Heart right ventricle (tissue), 16 donors: ENCODE data around the gene HORMAD1. TPM values are rescaled to one million over a fixed set of nuclear protein-coding genes. Genes with fewer than 3 reads are reported as not detected.
"Not testable (repeated sequence)": the region's sequence is repeated elsewhere in the genome, so short reads cannot be mapped to it uniquely, and the experiment has no call there.

ENCODE experiments used
- ATAC-seq, 8 donors: fragments of 200-7000 bp; cut with Tn5 transposase; one replicate each; pipeline ENCODE4 v1.9.1; 2020; ENCODE audit warnings: mild to moderate bottlenecking in 8 of 8, moderate library complexity in 8 of 8, moderate number of reproducible peaks in 1 of 8
- DNase-seq, 2 donors: peaks; one replicate each; pipeline ENCODE4 v3.0.0-alpha.2; 2020
- H3K27ac ChIP-seq, 10 donors: fragments of 200-600 bp; sonication (generic) in 2 of 10; one replicate each; pipeline versions ENCODE4 v1.5.0 to v1.8.0; 2020 to 2022; ENCODE audit warnings: mild to moderate bottlenecking in 3 of 10
- H3K27me3 ChIP-seq, 7 donors: fragments of 200-600 bp; one replicate each; pipeline ENCODE4 v1.8.0; 2021 to 2022; ENCODE audit warnings: mild to moderate bottlenecking in 2 of 7
- H3K36me3 ChIP-seq, 9 donors: fragments of 200-600 bp; sonication (generic) in 1 of 9; one replicate each; pipeline versions ENCODE4 v1.5.0 to v1.8.0; 2020 to 2022; ENCODE audit warnings: mild to moderate bottlenecking in 2 of 9
- H3K4me1 ChIP-seq, 9 donors: fragments of 200-600 bp; sonication (generic) in 1 of 9; one replicate each; pipeline versions ENCODE4 v1.5.0 to v1.8.0; 2020 to 2022; ENCODE audit warnings: mild to moderate bottlenecking in 4 of 9
- H3K4me3 ChIP-seq, 10 donors: fragments of 200-600 bp; sonication (generic) in 2 of 10; one replicate each; pipeline versions ENCODE4 v1.5.0 to v1.8.0; 2020 to 2022; ENCODE audit warnings: mild to moderate bottlenecking in 7 of 10, moderate library complexity in 2 of 10
- H3K9me3 ChIP-seq, 11 donors: fragments of 200-600 bp in 10 of 11; sonication (generic) in 2 of 11; one replicate each; pipeline versions ENCODE4 v1.5.0 to v1.8.0; 2013 to 2022; ENCODE audit warnings: mild to moderate bottlenecking in 2 of 11, control low read depth in 1 of 11, moderate library complexity in 1 of 11
- WGBS, 2 donors: extraction: QIAGEN DNeasy Blood & Tissue Kit; methylation state at CpG; one replicate each; pipeline ENCODE4 v1.1.7; 2013; ENCODE audit warnings: inconsistent platforms in 1 of 2; 5-methylcytosine and 5-hydroxymethylcytosine counted together
- intact Hi-C, 10 donors: fragments of 100-400 bp; cut with DNase I; formaldehyde crosslinking; loops; one replicate each; pipeline versions ENCODE4 v1.11.1 to v1.14.2; 2022
- polyA plus RNA-seq, 2 donors: library from polyadenylated mRNA; stranded (reverse); fragments of 200-250 nt; gene quantifications; one replicate each; pipeline ENCODE4 v1.2.3, GENCODE V29; 2013
- total RNA-seq, 10 donors: library from RNA; stranded (reverse); fragmentation: NEBNext Ultra II Directional in 3 of 10; extraction: Animal tissue kit (Norgen Biotek cat#: 25700) in 3 of 10; gene quantifications; one replicate each; pipeline versions ENCODE4 v1.2.1 to v1.2.4, GENCODE V29; 2021 to 2023
- TF ChIP-seq, protein P1 (sequence below), 9 donors: fragments of 200-600 bp; sonication (generic) in 2 of 9; IDR thresholded peaks; one replicate each; pipeline versions ENCODE4 v1.5.0 to v1.8.0; 2021 to 2022; ENCODE audit warnings: antibody characterized with exemption in 9 of 9, mild to moderate bottlenecking in 5 of 9, moderate library complexity in 1 of 9
- donor health status: Arrhythmogenic right ventricular cardiomyopathy.
- donor health status: ischemic (EF 13 %, LVEDD 7.1; RV severe dilation, severe dysfunction).
- donor health status: healthy with polysubstance abuse.
- donor health status: DM: no; HTN: yes; CAD: no.
- donor health status: DM: no; HTN: no; CAD: no.
- donor health status: ischemic (EF 25% LVEDD 6.9; RV normal size, moderate dysfunction).
- donor health status: ischemic (EF 25% LVEDD 5.7; RV mildly dilated, moderate dysfunction).
- donor health status: healthy.
- donor health status: DM: yes; HTN: yes; CAD: no.
- donor health status: Ischemic cardiomyopathy.
- donor health status: ischemic (EF 35%, LVEDD 5.7; RV mildly dilated, moderate dysfunction).
- donor health status: nonischemic (EF 11% LVEDD 7.7; RV severe dilation, severe dysfunction).
- donor health status: DM: yes; HTN: yes; CAD: no.
- donor health status: PGD.
- donor health status: ischemic (EF 29% LVEDD 5.4; RV normal size, mild dysfunction).
- donor health status: nonischemic (EF 23%, LVEDD 6.1; RV moderate dilation, normal function).

Gene HORMAD1
- total and polyA plus RNA-seq, 12 donors, result 0.23 to 0.33 TPM; not detected in 10

DNA sequence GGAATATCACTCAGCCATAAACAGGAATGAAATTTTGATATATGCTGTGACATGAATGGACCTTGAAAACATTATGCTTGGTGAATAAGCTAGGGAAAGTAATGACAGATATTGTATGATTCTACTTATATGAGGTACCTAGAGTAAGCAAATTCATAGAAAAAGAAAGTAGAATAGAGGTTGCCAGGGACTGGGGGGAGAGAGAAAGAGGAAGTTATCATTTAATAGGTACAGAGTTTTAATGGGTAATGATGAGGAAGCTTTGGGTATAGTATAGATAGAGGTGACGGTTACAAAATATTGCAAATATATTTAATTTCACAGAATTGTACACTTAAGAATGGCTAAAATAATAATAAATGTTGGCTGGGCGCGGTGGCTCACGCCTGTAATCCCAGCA lies 60.1 kb downstream of the HORMAD1 start:
- no peak overlapping the region for H3K27ac ChIP-seq
- no peaks in the 10 kb centered on the region for H3K9me3 ChIP-seq
- intact Hi-C loops, result no loop called here
- no peak overlapping the region for H3K4me3 ChIP-seq
- peaks cover 0 to 86% (median 24%) of the 10 kb centered on the region in 9 donors for H3K36me3 ChIP-seq
- 86 to 93% methylated on average over 4 of the region's 4 CpGs for WGBS, 2 donors
- no peak for ATAC-seq
- H3K27me3 ChIP-seq, result no peaks in the 10 kb centered on the region
- TF ChIP-seq, protein P1, sequence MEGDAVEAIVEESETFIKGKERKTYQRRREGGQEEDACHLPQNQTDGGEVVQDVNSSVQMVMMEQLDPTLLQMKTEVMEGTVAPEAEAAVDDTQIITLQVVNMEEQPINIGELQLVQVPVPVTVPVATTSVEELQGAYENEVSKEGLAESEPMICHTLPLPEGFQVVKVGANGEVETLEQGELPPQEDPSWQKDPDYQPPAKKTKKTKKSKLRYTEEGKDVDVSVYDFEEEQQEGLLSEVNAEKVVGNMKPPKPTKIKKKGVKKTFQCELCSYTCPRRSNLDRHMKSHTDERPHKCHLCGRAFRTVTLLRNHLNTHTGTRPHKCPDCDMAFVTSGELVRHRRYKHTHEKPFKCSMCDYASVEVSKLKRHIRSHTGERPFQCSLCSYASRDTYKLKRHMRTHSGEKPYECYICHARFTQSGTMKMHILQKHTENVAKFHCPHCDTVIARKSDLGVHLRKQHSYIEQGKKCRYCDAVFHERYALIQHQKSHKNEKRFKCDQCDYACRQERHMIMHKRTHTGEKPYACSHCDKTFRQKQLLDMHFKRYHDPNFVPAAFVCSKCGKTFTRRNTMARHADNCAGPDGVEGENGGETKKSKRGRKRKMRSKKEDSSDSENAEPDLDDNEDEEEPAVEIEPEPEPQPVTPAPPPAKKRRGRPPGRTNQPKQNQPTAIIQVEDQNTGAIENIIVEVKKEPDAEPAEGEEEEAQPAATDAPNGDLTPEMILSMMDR (IDR thresholded peaks at IDR 0.05), result no peak
- H3K4me1 ChIP-seq, result no peaks in the 10 kb centered on the region
- no peak for DNase-seq

DNA sequence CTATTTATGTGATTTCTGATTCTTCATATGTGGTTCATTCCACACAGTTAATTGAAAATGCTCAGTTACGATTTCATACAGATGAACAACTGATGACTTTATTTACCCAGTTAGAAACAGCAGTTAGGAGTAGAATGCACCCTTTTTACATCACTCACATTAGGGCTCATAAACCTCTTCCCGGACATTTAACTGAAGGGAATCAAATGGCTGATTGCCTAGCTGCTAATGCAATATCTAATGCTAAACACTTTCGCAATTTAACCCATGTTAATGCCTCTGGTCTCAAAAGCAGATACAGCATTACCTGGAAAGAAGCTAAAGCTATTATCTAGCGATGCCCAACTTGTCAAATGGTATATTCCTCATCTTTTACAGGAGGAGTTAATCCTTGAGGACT lies 63.6 kb downstream of the HORMAD1 start:
- H3K36me3 ChIP-seq, result peaks cover 0 to 79% (median 21%) of the 10 kb centered on the region in 9 donors
- H3K4me3 ChIP-seq, H3K9me3 ChIP-seq, H3K27ac ChIP-seq, DNase-seq, H3K4me1 ChIP-seq, intact Hi-C loops, ATAC-seq, H3K27me3 ChIP-seq: not testable (repeated sequence)
- WGBS, 2 donors, result 94 to 98% methylated on average over 4 of the region's 4 CpGs

DNA sequence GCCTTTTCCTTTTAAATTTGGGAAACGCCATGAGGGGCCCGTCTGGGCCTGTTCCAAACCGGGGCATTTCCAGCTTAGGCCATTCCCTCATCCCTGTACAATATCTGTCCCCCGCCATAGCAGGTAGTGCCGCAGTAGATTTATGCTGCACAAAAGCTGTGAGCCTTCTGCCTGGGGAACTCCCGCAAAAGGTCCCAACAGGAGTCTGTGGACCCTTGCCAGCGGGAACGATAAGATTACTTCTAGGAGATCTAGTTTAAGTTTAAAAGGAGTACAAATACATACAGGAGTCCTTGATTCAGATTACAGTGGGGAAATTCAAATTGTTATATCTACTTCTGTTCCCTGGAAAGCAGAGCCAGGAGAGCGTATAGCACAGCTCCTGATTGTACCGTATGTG lies 66.1 kb downstream of the HORMAD1 start:
- DNase-seq, H3K4me3 ChIP-seq, ATAC-seq, H3K27me3 ChIP-seq, H3K9me3 ChIP-seq, intact Hi-C loops, H3K27ac ChIP-seq: not testable (repeated sequence)
- peaks cover 0 to 11% (median 8%) of the 10 kb centered on the region in 9 donors for H3K4me1 ChIP-seq
- peaks cover 0 to 69% (median 6%) of the 10 kb centered on the region in 9 donors for H3K36me3 ChIP-seq
- WGBS, 2 donors, result 92 to 93% methylated on average over 10 of the region's 10 CpGs

DNA sequence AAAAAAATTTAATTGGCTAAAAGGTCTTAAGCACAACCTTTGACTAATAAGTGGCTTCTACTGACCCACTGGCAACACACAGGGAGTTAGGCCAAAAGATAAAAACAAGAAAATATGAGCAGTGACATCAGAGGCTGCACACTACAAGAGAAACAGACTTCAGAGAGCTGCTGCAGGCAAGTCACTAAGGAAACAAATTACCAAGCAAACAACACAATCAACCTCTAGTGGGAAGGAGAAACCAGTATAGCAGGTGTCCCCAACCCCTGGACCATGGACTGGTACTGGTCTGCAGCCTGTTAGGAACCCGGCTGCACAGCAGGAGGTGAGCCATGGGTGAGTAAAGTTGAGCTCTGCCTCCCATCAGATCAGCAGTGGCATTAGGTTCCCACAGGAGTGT lies 70.5 kb downstream of the HORMAD1 start:
- Histone ChIP-seq H3K27me3 (no peaks in the 10 kb centered on the region), H3K9me3 (no peaks in the 10 kb centered on the region), H3K4me1 (peaks cover 0 to 19% (median 14%) of the 10 kb centered on the region in 9 donors), H3K4me3 (no peak overlapping the region), H3K27ac (peak overlapping the region in 2 of 10 donors; percentile 24 to 40), H3K36me3 (peaks cover 0 to 67% (median 19%) of the 10 kb centered on the region in 9 donors)
- DNase-seq, result peak in 1 of 2 donors; percentile 4
- 64 to 69% methylated on average over 1 of the region's 1 CpG for WGBS, 2 donors
- TF ChIP-seq, protein P1 (IDR thresholded peaks at IDR 0.05), result no peak
- intact Hi-C loops, result no loop called here
- ATAC-seq, result peak; percentile 43 to 95 (median 88)

DNA sequence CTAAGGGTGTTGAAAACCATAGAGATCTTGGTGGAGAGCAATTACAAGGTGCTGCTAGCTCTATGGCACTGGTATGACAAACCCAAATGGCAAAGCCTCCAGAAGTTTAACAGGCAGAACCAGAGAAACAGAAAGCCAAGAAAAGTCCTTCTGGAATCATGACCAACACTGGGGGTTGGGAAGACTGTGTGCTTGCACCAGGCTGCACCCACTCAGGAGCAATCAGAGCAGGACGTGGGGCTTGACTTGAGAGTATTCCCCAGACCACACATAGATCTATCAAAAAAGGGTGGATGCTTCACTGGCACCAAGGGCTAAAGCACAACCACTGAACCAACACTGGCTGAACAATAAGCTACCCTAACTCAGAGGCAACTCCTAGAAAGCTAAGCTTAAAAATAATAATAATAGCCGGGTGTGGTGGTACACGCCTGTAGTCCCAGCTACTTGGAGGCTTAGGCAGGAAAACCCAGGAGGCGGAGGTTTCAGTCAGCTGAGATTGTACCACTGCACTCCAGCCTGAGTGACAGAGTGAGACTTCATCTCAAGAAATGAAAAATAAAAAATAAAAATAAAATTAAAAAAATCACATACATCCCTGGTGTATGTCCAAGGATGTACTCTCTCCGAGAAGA lies 71.1 kb downstream of the HORMAD1 start:
- DNase-seq (no peak), ATAC-seq (peak in 2 of 8 donors; percentile 8 to 13)
- no peaks in the 10 kb centered on the region for H3K27me3 ChIP-seq
- WGBS, 2 donors, result 88 to 92% methylated on average over 5 of the region's 5 CpGs
- peak overlapping the region in 2 of 10 donors; percentile 24 to 40 for H3K27ac ChIP-seq
- no peaks in the 10 kb centered on the region for H3K9me3 ChIP-seq
- TF ChIP-seq, protein P1 (IDR thresholded peaks at IDR 0.05), result no peak
- intact Hi-C loops, result no loop called here
- H3K4me1 ChIP-seq, result peaks cover 0 to 19% (median 14%) of the 10 kb centered on the region in 9 donors
- H3K36me3 ChIP-seq, result peaks cover 0 to 67% (median 19%) of the 10 kb centered on the region in 9 donors
- no peak overlapping the region for H3K4me3 ChIP-seq

Other genes starting within 250 kb of the HORMAD1 start
- gene TARS2, start 233.5 kb downstream of the HORMAD1 start, total RNA-seq, result 10 to 100 TPM; 25.1 to 44.4 (median 37.0) TPM
- gene TARS2, start 233.5 kb downstream of the HORMAD1 start, polyA plus RNA-seq, result 10 to 100 TPM; 19.1 to 27.4 TPM
- gene ECM1, start 212.8 kb downstream of the HORMAD1 start, total RNA-seq, result 10 to 100 TPM in 8 of 10 donors, 1 to 10 TPM in 2; 5.8 to 26.3 (median 12.8) TPM
- gene ECM1, start 212.8 kb downstream of the HORMAD1 start, polyA plus RNA-seq, result 10 to 100 TPM; 24.7 to 28.2 TPM
- gene FALEC, start 205.1 kb downstream of the HORMAD1 start, total RNA-seq, result under 1 TPM in 2 of 10 donors, not detected in 8; 0.46 to 0.60 TPM
- gene FALEC, start 205.1 kb downstream of the HORMAD1 start, polyA plus RNA-seq, result not detected
- 10 to 100 TPM; 22.2 to 86.5 (median 40.7) TPM for gene ADAMTSL4, start 171.5 kb downstream of the HORMAD1 start, total RNA-seq
- gene ADAMTSL4, start 171.5 kb downstream of the HORMAD1 start, polyA plus RNA-seq, result 10 to 100 TPM; 46.6 to 71.4 TPM
- gene MCL1, start 141.3 kb downstream of the HORMAD1 start, total RNA-seq, result 100 to 1,000 TPM in 8 of 10 donors, 10 to 100 TPM in 2; 76.4 to 155 (median 122) TPM
- 10 to 100 TPM; 54.3 to 77.7 TPM for gene MCL1, start 141.3 kb downstream of the HORMAD1 start, polyA plus RNA-seq
- 100 to 1,000 TPM; 115 to 148 (median 132) TPM for gene ENSA, start 91.3 kb downstream of the HORMAD1 start, total RNA-seq
- 10 to 100 TPM; 66.7 to 92.6 TPM for gene ENSA, start 91.3 kb downstream of the HORMAD1 start, polyA plus RNA-seq
- 10 to 100 TPM; 10.9 to 17.8 (median 15.4) TPM for gene GOLPH3L, start 23.7 kb downstream of the HORMAD1 start, total RNA-seq
- 1 to 10 TPM; 7.6 to 8.6 TPM for gene GOLPH3L, start 23.7 kb downstream of the HORMAD1 start, polyA plus RNA-seq
- 100 to 1,000 TPM in 1 of 10 donors, 10 to 100 TPM in 9; 11.9 to 201 (median 18.2) TPM for gene CTSS, start 44.9 kb upstream of the HORMAD1 start, total RNA-seq
- gene CTSS, start 44.9 kb upstream of the HORMAD1 start, polyA plus RNA-seq, result 1 to 10 TPM; 6.5 to 8.7 TPM
- 10 to 100 TPM in 1 of 10 donors, 1 to 10 TPM in 9; 2.1 to 10.1 (median 6.6) TPM for gene CTSK, start 87.4 kb upstream of the HORMAD1 start, total RNA-seq
- gene CTSK, start 87.4 kb upstream of the HORMAD1 start, polyA plus RNA-seq, result 1 to 10 TPM; 2.6 to 4.9 TPM
- 10 to 100 TPM; 30.4 to 38.3 (median 33.3) TPM for gene ARNT, start 155.7 kb upstream of the HORMAD1 start, total RNA-seq
- gene ARNT, start 155.7 kb upstream of the HORMAD1 start, polyA plus RNA-seq, result 10 to 100 TPM; 10.4 to 16.3 TPM
- gene CTXND2, start 166.2 kb upstream of the HORMAD1 start, total RNA-seq, result not detected
- gene CTXND2, start 166.2 kb upstream of the HORMAD1 start, polyA plus RNA-seq, result not detected
- gene SETDB1, start 205.5 kb upstream of the HORMAD1 start, total RNA-seq, result 10 to 100 TPM; 14.5 to 23.8 (median 17.6) TPM
- 10 to 100 TPM in 1 of 2 donors, 1 to 10 TPM in 1; 9.1 to 20.9 TPM for gene SETDB1, start 205.5 kb upstream of the HORMAD1 start, polyA plus RNA-seq